NCI-H524 treated with DMSO at 0.1 percent for 48 hours (cell line): ENCODE measurements around the gene RAB4B.
"Not testable (repeated sequence)": the region's sequence is repeated elsewhere in the genome, so short reads cannot be mapped to it uniquely, and the experiment has no call there.

Experiments
- DNase-seq: peaks from one replicate; lab custom pipeline; 2025; lab: John Stamatoyannopoulos, UW

Gene RAB4B

DNA sequence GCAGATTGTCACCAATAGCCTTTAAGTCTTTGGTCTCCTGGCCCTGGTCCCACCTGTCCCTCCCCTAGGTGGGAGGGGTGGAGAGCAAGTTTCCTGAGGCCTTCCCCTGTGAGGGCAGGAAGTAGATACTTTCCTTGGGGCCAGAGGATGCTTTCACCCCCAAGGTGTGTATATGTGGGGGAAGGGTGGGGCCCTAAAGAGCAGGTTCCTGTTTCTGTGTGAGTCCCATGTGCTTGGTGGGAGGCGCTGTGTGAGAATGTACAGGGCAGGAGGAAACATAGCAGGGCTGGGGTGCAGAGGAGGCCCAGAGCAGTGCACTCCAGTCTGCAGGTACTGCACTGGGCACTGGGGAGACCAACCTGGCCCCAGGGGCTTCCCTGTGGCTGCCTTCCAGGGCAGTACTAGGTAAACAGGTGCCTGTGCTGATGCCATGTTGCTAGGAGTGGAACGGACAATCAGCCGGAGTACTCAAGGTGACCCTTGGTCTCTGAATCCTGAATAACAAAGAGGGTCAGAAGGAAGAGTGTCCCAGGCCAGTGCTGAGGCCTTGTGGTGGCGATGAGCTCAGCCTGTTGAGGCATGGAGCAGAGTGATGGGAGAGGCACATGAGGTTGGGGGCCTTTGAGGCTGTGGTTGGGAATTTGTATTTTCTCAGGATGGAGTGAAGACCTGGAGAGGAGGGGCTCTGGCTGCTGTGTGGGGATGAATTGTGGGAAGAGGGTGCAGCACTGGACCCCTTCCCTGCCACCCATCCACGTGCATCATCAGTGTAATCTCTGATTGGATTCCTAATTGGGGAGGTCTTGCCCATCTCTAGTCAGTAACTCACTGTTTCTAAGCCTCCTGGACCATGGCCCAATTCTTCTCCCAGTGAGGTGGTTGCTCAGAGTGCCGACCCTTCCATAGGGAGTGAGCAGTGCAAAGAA lies 26.1 kb downstream of the RAB4B start:
- no peak for DNase-seq

DNA sequence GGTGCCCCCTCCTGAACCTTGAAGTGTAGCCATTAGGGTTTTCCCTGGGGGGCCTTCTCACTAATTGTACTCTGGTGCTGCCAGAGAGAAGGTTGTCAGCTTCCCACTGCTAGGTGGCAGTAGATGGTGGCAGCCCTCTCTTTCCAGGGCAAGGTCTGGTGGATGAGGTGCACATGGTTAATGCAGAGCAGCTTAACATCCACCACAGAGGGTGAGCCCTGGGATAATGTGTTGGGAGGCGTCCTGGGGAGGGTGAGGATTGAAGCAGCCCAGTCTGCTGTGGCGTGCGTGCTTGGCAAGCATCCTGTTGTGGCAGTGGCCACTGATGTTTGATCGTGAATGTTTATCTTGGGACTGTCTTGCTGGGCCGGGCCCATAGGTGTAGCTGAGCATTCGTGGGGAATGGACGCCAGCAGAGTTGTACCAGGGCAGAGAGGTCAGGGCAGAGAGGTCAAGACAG lies 26.8 kb downstream of the RAB4B start:
- no peak for DNase-seq

DNA sequence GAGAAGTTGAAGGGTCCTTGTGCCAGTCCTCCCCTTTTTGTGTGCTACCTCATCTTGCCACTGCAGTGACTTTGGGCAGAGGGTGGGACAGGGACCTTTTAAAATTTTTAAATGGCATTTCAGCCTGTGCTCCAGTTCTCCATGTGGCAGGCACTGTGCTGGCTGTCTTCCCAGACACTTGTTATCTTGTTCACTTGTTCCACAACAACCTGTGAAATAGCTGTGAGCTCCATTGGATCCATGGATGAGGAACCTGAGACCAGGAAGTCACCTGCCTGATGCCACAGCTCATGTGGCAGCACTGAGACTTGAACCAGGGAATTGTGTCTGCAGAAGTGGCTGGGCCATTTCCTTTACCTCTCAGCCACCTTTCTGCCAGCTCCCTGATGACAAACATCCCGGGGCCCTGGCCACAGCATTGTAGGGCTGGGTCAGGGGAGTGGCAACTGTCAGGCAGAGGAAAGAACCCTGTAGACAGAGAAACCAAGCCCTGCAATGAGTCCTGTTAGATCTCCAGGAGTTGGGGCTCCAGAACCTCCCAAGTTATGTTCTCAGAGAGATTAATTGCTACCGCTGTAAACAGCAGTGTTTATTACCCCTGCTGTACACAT lies 27.3 kb downstream of the RAB4B start:
- DNase-seq = no peak

DNA sequence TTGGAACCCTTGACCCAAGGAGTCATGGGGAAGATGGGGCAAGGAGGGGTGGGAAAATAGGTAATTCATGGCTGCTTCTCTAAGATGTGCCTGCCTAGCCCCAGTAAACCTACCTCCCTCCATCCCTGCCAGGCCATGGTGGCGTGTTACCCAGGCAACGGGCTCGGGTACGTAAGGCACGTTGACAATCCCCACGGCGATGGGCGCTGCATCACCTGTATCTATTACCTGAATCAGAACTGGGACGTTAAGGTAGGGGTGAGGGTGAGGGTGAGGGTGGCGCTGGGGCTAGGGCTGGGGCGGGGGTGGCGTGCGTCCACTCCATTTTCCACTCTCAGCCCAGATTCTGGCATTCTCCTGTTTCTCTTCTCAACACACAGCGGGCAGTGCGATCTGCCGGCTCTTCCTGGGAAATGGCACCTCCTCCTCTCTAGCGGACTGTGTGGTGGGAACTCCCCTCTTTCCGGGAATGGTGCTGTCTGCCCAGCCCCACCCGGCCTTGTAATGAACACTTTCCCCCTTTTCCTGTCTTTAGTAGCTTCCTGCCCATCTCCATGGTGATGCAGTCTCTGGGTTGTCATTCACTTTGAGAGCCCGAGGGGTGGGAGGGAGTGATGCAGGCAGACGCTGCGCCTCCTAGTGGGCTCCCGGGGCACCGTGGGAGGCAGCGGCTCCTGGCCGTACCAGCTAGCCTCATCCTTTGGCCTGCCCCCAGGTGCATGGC lies 28.5 kb downstream of the RAB4B start:
- no peak for DNase-seq

DNA sequence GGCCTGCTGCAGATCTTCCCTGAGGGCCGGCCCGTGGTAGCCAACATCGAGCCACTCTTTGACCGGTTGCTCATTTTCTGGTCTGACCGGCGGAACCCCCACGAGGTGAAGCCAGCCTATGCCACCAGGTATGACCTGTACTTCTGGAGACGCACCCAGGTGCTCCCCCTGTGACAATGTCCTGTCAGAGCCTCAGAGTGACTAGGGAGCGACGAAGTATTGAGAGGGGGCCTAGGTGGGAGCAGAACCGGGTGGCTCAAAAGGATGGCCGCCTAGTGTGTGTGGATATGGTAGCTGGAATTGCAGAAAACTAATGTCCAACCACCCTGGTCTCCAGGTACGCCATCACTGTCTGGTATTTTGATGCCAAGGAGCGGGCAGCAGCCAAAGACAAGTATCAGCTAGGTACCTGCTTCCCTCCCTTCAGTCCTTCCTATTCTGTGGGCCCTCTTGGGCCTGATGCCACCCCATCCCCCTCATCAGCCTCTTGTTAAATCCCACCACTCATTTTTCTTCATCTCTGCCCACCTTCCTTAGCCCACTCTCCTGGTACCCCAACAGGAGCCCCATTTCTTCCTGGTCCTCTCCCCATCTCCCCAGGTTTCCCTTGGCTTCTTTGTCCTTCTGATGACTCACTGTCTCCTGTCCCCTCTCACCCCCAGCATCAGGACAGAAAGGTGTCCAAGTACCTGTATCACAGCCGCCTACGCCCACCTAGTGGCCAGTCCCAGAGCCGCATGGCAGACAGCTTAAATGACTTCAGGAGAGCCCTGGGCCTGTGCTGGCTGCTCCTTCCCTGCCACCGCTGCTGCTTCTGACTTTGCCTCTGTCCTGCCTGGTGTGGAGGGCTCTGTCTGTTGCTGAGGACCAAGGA lies 29.3 kb downstream of the RAB4B start:
- no peak for DNase-seq

DNA sequence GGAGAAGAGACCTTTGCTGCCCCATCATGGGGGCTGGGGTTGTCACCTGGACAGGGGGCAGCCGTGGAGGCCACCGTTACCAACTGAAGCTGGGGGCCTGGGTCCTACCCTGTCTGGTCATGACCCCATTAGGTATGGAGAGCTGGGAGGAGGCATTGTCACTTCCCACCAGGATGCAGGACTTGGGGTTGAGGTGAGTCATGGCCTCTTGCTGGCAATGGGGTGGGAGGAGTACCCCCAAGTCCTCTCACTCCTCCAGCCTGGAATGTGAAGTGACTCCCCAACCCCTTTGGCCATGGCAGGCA lies 29.9 kb downstream of the RAB4B start:
- no peak for DNase-seq

DNA sequence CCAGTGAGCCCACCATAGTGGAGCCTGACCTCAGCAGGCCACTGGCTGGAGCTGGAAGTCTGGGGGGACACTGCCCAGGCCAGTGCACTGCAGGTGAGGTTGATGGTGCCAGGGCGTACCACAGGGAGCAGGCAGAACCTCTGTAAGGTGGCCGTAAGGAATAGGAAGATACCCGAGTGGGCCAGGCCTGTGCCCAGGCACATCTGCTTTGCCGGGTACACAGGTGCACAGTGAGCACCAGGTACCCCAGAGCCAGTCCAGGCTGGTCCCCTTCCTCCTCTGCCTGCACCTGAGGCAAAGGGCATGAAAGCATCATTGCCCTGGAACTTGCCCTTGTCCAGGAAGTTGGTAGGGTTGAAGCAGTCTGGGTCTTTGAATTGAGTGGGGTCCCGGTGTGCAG lies 30.4 kb downstream of the RAB4B start:
- no peak for DNase-seq

DNA sequence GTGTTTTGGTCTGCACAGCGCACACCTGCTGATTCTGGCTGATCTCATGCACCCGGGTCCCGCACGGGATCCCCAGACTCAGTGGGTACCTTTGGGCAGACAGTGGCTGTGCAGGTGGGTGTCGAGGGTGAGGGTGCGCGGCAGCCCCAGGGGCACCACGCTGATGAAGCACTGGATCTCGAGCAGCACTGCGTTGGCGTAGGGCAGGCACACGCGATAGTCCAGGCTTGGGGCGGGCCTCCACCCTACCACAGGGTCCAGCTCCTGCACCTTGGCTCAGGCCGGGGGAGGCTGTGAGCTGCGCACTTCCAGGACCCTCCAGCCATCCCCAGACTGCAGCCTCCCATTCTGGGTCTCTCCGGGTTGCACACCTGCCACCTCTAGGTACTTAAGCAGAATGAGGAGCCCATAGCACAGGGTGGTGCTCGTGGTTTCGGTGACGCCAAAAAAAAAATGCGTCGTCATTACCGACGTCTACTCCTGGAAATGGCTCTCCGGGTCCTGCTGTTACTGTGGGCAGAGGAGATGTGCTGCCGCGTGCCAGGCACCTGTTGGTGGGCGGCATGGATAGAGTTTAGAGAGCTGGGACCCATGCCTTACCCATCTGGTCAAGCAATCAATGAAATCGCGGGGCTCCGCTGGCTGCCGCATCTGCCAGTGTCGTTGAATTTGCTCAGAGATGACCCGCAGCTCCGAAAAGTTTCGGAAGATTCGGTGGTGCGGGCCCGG lies 31.5 kb downstream of the RAB4B start:
- DNase-seq = no peak

DNA sequence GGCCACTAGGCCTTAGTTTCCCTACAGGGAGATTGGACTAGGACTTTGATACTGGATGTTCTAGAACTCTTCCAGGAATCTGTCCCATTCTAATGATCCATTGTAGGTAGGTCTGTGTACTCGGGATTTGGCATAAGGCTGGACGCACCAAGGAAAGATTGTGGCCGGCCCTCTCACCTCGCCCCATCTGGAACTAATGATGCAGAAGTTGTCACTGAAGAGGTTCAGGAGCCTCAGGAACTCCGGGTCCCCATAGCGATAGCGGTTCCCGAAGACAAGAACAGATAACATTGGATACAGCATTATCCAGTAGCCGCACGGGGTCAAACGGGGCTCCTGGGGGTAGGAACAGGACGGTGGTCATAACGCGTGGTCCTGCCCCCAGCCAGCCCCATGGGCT lies 32.1 kb downstream of the RAB4B start:
- DNase-seq = no peak

DNA sequence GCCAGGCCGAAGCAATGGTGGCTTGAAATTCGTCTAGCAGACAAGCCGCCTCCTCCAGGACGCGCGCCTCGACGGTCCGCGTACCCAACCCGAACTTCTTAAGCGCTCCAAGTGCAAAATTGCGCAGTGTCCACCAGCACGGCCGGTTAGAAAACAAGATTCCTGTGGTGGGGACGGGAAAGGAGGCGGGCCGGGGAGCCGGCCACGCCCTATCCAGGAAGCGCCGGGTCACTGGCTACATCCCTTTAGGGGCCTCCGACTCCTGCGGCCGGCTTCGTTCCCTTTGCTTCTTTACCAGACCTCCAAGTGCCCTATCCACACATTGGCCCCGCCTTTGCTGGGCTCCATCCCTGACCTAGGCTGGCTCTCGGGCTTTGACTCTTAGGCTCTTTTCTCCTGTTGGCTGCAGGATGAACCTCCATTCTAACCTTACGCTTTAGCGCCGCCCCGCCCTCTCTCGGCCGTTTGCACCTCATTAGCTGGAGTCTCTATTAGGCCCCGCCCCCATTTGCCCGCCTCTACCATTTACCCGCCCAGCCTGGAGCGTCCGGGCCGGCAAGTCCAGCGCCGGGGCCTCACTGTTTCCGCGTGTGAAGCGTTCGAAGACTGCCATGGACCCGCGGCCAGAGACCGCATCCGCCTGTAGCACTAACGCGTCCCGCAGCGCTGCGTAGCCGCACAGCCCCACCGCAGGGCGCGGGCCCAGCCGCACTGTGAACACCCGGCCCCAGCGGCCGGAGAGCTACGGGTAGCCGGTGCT lies 32.8 kb downstream of the RAB4B start:
- not testable (repeated sequence) for DNase-seq

DNA sequence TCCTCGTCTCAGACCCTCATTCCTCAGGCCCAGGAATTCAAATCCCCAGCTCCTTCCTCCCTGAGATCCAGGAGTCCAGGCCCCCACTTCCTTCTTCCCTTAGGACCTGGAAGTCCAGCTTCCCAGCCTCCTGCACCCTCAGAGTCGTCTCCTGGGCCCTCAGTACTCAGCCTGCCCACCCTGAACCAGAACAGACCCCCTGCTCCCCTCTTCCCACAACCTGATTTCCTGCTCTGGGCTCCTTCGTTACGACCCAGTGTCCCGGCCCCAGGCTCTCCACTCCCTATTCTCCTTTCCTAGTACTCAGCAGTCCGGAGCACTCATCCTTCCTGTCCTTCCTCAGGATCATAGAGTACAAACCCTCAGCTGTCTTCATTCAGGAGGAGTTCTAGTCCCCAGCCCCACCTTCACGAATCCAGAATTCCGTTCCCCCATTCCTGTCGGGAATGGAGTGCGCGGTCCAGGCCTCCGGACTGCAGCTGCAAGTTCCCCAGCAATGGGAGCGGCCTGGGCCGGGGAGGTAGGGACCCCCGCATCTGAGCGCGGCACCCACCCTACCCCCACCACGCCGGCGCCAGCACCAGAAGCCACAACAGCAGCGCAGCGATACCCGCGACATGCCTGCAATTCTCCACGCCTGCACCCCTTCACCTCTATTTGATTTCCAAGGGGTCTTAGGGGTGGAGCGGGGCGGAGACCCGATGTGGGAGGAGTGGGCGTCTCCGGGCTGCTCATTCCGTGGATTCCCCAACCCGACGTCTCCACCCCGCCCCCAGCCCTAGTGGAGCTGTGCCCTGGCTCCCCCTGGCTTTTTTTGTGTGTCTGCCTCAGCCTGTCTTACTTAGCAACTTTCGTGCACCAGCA lies 33.7 kb downstream of the RAB4B start:
- no peak for DNase-seq

DNA sequence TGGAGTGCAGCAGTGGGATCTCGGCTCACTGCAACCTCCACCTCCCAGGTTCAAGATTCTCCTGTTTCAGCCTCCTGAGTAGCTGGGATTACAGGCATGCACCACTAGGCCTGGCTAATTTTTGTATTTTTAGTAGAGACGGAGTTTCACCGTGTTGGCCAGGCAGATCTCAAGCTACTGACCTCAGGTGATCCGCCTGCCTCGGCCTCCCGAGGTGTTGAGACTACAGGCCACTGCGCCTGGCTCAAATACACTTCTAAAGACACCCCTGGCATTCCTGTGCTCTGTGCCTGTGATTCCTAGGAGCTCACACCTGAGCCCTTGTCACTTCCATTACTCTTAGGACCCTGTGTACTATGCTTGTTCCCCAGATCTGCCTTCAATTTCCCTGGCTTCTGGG lies 34.5 kb downstream of the RAB4B start:
- not testable (repeated sequence) for DNase-seq

DNA sequence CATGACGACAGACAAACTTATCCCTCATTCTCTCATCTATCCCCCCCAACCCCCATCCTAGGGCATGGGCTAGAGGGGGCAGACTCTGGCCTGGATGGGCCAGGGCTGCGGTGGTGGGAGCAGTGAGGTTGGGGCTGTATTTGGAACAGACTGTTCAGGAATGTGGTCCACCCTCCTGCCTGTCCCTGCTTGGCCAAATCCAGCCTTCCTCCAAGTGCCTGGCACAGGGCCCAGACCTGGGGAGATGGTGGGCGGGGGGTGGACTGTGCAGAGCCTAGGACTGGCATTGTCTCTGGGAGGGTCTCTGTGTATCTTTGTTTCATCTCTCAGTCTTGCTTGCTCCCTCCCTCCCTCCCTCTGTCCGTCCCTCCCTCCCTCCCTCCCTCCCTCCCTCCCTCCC lies 35.1 kb downstream of the RAB4B start:
- DNase-seq = no peak

DNA sequence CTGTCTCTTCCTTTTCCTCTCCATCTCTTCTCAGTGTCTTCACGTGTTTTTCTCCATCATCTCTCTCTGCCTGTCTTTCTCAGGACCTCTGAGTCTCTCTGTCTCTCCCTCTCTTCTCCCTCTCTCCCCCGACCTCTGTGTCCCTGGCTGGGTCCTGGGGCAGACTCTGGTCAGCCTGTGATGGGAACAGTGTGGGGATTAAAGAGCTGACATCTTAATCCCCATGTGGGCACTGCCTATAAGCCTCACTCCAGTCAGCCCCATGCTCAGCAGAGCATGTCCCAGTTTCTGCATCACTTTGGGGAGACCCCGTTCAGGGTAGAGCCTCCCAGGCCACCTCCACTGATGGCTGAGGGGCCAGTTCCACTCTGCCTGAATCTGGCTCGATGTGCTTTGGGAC lies 37.2 kb downstream of the RAB4B start:
- DNase-seq = no peak

DNA sequence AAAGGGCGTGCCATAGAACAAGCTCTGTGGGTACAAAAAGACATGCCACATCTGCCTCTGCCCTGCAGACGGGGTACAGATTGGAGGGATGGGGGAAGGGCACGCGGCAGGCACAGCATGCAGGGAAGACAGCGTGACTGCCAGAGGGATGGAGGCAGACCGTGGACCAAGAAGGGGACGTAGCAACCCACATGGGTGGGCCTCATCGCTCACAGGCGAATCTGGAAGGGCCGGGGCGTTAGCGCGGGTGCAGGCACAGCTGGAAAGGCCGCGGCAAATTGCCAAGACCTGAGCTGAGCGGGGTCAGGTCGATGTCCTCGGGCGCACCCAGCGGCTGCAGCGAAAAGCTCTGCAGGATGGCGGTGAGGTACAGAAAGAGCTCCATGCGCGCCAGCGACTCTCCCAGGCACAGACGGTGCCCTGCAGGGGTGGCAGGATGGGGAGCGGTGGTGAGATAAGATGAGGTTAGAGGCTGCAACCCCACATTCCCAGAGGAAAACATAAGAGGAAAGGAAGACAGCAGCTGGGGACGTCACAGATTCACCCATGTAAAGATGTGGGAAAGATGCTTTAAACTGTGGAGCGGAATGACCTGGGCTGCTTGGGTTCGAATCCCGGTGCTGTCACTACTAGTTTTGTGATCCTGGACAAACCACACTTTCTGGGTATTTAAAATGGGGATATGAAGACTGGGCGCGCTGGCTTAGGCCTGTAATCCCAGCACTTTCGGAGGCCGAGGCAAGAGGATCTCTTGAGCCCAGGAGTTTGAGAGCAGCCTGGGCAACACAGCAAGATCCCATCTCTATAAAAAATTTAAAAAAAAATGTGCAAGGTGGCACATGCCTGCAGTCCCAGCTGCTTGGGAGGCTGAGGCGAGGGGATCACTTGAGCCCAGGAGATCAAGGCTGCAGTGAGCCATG lies 40.7 kb downstream of the RAB4B start:
- not testable (repeated sequence) for DNase-seq

DNA sequence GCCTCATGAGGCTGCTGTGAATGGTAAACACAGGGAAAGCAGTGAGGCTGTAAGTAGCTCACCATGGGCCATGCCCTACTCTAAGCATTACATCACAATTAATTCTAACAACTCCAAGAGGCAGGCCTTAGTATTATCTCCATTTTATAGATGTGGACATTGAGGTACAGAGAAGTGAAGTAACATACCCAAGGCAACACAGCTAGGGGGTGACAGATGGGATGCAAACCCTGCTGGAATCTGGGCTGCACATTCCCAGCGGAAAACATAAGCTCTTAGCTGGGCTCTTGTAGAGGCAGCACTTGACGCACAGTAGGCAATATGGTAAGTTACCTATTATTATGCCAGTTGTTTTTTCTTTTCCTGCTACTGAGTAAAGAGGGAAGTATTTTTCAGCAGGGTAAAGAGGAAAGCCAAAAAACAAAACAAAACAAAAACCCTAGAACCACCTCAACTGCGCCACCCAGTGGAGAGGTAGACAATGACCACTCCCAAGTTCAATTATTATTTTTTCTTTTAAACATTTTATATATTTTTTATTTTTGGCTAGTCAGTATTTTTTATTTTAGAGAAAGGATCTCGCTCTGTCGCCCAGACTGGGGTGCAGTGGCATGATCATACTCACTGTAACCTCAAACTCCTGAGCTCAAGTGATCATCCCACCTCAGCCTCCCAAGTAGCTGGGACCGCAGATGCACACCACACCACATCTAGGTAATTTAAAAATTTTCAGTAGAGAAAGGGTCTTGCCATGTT lies 41.6 kb downstream of the RAB4B start:
- DNase-seq = not testable (repeated sequence)

DNA sequence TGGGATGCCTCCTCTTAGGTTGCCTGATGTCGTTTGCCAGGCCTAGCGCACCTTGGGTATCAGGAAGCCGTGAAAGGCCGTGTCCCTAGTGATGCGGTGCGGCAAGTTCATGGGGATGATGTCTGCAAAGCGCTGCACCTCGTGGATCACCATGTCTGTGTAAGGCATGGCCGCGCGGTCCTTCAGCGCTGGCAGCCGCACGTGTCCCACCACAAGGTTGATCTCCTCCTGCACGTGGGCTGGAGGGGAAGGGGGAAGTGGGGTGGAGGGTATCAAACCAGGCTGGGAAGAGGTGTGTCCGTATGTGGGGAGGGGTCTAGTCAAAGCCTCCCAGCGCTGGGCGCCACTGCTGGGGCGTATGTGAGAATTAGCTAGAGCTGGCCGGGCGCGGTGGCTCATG lies 44.1 kb downstream of the RAB4B start:
- DNase-seq = no peak
